IPS-18a (cell line): ENCODE measurements around the gene TCEAL4.
"Not testable (repeated sequence)": the region's sequence is repeated elsewhere in the genome, so short reads cannot be mapped to it uniquely, and the experiment has no call there.

Experiments used
- H3K27ac ChIP-seq: one replicate; pipeline ENCODE4 v1.5.1; 2013; ENCODE audit warnings: low read length
- H3K27me3 ChIP-seq: one replicate; pipeline ENCODE4 v1.6.1; 2013; ENCODE audit warnings: mild to moderate bottlenecking, low read length; ENCODE audit not compliant: control insufficient read depth, insufficient read depth
- H3K36me3 ChIP-seq: one replicate; pipeline ENCODE4 v1.6.1; 2013; ENCODE audit warnings: low read depth, low read length; ENCODE audit not compliant: control insufficient read depth
- H3K4me1 ChIP-seq: one replicate; pipeline ENCODE4 v1.6.1; 2013; ENCODE audit warnings: low read depth, low read length; ENCODE audit not compliant: control insufficient read depth
- H3K4me3 ChIP-seq: one replicate; pipeline ENCODE4 v1.5.1; 2013; ENCODE audit warnings: low read length
- H3K9ac ChIP-seq: one replicate; pipeline ENCODE4 v1.6.1; 2013; ENCODE audit warnings: mild to moderate bottlenecking, low read length, moderate library complexity
- H3K9me3 ChIP-seq: one replicate; pipeline ENCODE4 v1.6.1; 2013; ENCODE audit warnings: low read depth, low read length; ENCODE audit not compliant: control insufficient read depth

The TCEAL4 gene

DNA sequence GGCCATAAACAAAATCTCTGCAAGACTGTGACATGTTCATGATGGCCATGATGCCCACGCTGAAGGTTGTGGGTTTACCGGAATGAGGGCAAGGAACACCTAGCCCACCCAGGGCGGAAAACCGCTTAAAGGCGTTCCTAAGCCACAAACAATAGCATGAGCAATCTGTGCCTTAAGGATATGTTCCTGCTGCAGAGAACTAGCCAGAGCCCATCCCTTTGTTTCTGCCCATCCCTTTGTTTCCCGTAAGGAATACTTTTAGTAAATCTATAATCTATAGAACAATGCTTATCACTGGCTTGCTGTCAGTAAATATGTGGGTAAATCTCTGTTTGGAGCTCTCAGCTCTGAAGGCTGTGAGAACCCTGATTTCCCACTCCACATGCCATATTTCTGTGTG lies 9.9 kb downstream of the TCEAL4 start:
- H3K9me3 ChIP-seq, H3K27me3 ChIP-seq, H3K4me3 ChIP-seq, H3K9ac ChIP-seq, H3K36me3 ChIP-seq, H3K4me1 ChIP-seq, H3K27ac ChIP-seq: not testable (repeated sequence)

- H3K4me3 ChIP-seq: peak within 1 kb of the TSS; percentile 78
- H3K9me3 ChIP-seq: no peaks in the 10 kb centered on the region
- no peak within 1 kb of the TSS for H3K27ac ChIP-seq
- H3K4me1 ChIP-seq: peaks cover 4% of the 10 kb centered on the region
- H3K36me3 ChIP-seq: no peaks in the 10 kb centered on the region
- H3K9ac ChIP-seq: peak within 1 kb of the TSS; percentile 72
- peaks cover 9% of the 10 kb centered on the region for H3K27me3 ChIP-seq
These were observed 22.3 kb downstream of the TCEAL4 start, which contains the start of gene TCEAL3 for GRCh38 chrX:103607364-103608305. Gene TCEAL3 (plus strand): TSS chrX:103607963. CDS start chrX:103609065, 1,102 bp downstream.

DNA sequence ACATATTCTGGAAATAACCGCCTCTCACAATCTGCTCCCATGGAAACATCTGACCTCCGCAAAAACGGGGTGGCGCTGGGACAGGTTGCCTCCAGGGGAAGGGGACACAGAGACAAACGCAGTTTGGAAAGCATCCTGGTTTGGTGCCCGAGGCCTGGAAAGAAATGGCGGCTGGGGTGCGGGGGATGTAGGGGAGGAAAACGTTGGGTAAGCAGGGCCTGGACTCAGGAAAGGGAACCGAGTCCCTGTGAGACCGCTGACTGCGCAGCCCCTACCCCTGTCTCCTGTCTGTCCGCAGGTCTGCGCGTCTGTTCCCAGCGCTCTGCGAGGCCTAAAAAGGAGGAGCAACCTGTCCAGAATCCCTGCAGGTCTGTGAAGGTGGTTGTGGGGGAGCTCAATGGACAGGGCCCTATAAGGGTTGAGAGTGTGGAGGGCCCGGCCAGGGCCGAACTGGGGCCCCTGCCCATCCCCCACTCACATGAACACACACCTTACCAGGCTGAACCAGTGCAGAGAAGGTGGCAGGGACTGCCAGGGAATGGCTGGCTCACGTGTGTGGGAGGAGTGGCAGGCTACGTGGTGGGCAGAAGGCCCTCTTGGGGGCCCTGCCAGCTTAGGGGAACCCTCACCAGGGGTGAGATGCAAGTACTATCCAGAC lies 23.1 kb downstream of the TCEAL4 start:
- peak overlapping the region; percentile 78 for H3K4me3 ChIP-seq
- H3K9ac ChIP-seq: peak overlapping the region; percentile 72
- no peaks in the 10 kb centered on the region for H3K36me3 ChIP-seq
- H3K4me1 ChIP-seq: peaks cover 4% of the 10 kb centered on the region
- H3K27ac ChIP-seq: no peak overlapping the region
- peaks cover 9% of the 10 kb centered on the region for H3K27me3 ChIP-seq
- H3K9me3 ChIP-seq: no peaks in the 10 kb centered on the region

GRCh38 chrX:103610282-103610681 lies 25.0 kb downstream of the TCEAL4 start:
- no peak overlapping the region for H3K4me3 ChIP-seq
- H3K9ac ChIP-seq: no peak overlapping the region
- peaks cover 9% of the 10 kb centered on the region for H3K27me3 ChIP-seq
- no peaks in the 10 kb centered on the region for H3K9me3 ChIP-seq
- H3K27ac ChIP-seq: no peak overlapping the region
- H3K36me3 ChIP-seq: no peaks in the 10 kb centered on the region
- peaks cover 4% of the 10 kb centered on the region for H3K4me1 ChIP-seq

DNA sequence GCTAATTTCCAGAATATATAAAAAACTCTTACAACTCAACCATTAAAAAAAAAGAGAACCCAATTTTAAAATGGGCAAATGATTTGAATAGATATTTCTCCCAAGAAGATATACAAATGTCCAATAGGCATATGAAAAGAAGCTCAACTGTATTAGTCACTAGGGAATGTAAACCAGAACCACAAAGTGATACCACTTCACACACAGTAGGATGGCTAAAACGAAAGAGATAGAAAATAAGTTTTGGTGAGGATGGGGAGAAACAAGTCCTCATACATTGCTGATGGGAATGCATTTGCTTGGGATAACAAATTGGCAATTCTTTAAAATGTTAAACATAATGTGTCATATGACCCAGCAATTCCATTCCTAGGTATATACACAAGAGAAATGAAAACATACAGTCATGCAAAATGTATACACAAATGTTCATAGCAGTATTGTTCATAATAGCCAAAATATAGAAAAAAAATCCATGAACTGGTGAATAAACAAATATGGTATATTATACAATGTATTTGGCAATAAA lies 28.1 kb downstream of the TCEAL4 start:
- no peaks in the 10 kb centered on the region for H3K36me3 ChIP-seq
- H3K9me3 ChIP-seq: no peaks in the 10 kb centered on the region
- no peak overlapping the region for H3K27ac ChIP-seq
- no peak overlapping the region for H3K4me3 ChIP-seq
- H3K27me3 ChIP-seq: no peaks in the 10 kb centered on the region
- H3K4me1 ChIP-seq: peaks cover 18% of the 10 kb centered on the region
- no peak overlapping the region for H3K9ac ChIP-seq

- no peaks in the 10 kb centered on the region for H3K9me3 ChIP-seq
- no peaks in the 10 kb centered on the region for H3K36me3 ChIP-seq
- no peak overlapping the region for H3K27ac ChIP-seq
- H3K9ac ChIP-seq: no peak overlapping the region
- no peaks in the 10 kb centered on the region for H3K27me3 ChIP-seq
- H3K4me3 ChIP-seq: no peak overlapping the region
- H3K4me1 ChIP-seq: peaks cover 14% of the 10 kb centered on the region
These were observed 29.7 kb downstream of the TCEAL4 start for GRCh38 chrX:103614999-103615398.

DNA sequence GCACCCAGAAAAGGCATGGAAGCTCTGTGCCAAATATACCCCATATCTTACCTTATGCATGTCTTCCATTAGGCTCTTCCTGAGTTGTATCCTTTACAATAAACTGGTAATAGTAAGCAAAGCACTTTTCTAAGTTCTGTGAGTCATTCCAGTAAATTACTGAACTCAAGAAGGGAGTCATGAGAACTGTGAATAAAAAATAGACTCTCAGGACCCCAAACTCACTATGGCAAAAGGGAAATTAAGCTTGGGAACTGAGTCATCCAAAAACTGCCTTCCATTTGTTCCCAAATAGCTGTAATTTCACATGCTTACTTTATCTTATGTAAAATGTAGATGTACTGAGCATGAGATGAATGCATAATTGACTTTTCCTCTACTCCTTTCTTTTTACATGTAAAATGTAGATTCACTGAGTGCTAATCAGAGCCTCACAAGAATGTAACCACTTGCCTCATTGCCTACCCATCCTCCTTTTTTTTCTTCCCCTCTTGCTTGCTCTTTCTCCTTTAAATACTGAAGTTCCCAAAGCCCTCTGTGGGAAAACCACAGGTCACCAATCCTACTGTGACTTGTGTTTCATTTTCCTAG lies 30.6 kb downstream of the TCEAL4 start:
- no peaks in the 10 kb centered on the region for H3K27me3 ChIP-seq
- H3K9me3 ChIP-seq: no peaks in the 10 kb centered on the region
- no peak overlapping the region for H3K27ac ChIP-seq
- H3K4me3 ChIP-seq: no peak overlapping the region
- H3K36me3 ChIP-seq: no peaks in the 10 kb centered on the region
- no peak overlapping the region for H3K9ac ChIP-seq
- H3K4me1 ChIP-seq: peaks cover 14% of the 10 kb centered on the region

DNA sequence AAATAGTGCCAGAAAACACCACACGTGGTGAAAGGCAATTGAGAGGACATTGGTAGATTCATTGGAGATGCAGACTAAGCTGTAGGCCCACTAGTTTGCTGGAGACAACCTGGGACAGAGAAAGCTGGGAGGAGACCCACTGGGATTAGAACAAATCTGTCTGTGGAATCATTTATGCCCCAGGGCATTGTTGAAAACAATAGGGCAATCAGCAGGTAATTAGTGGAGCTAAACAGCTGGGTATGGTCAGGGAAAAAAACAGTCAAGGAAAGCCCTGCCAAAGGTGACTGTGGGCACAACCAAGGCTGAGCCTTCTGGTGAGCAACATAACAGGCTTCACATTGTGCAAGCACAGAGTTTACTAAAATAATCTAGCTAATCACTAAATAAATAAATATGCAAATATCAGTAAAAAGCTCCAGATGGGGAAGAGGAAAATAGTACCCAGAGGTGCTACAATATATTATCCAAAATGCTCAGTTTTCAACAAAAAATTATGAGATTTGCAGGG lies 31.4 kb downstream of the TCEAL4 start:
- H3K4me3 ChIP-seq: no peak overlapping the region
- no peaks in the 10 kb centered on the region for H3K36me3 ChIP-seq
- peaks cover 14% of the 10 kb centered on the region for H3K4me1 ChIP-seq
- no peaks in the 10 kb centered on the region for H3K9me3 ChIP-seq
- H3K27ac ChIP-seq: no peak overlapping the region
- no peak overlapping the region for H3K9ac ChIP-seq
- no peaks in the 10 kb centered on the region for H3K27me3 ChIP-seq

DNA sequence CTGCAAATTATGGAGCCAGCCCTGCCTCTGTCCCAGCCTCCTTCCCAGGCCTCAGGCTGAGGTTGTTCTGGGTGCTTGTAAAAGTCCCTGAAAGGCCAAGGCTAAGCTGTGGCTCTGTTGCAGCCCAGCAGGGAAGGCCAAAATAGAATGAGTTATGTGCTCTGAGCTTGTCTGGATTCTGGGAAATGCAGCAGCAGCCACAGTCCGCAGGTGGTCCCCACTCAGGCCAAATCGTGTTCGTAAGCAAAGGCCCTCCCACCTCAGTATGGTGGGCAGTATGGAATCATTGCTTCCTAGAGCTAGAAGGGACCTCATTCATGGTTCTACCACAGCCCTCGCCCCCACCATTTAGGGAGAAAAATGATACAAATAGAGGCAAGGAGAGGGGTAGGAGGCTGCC lies 38.8 kb downstream of the TCEAL4 start:
- H3K27ac ChIP-seq: no peak overlapping the region
- no peaks in the 10 kb centered on the region for H3K36me3 ChIP-seq
- no peak overlapping the region for H3K9ac ChIP-seq
- H3K9me3 ChIP-seq: no peaks in the 10 kb centered on the region
- no peaks in the 10 kb centered on the region for H3K27me3 ChIP-seq
- peaks cover 5% of the 10 kb centered on the region for H3K4me1 ChIP-seq
- no peak overlapping the region for H3K4me3 ChIP-seq

- H3K27ac ChIP-seq: no peak overlapping the region
- no peak overlapping the region for H3K4me3 ChIP-seq
- peaks cover 5% of the 10 kb centered on the region for H3K4me1 ChIP-seq
- no peaks in the 10 kb centered on the region for H3K27me3 ChIP-seq
- H3K9ac ChIP-seq: no peak overlapping the region
- H3K9me3 ChIP-seq: no peaks in the 10 kb centered on the region
- no peaks in the 10 kb centered on the region for H3K36me3 ChIP-seq
These were observed 41.5 kb downstream of the TCEAL4 start for GRCh38 chrX:103626855-103627254.
